ENCODE data around the gene MCM3AP.
A peak's percentile ranks its signal among the peaks of the same experiment; 100 is the strongest.
"Not testable (repeated sequence)": the region's sequence is repeated elsewhere in the genome, so short reads cannot be mapped to it uniquely, and the experiment has no call there.

Gene MCM3AP

GRCh38 chr21:46310260-46310659, 24.8 kb upstream of the MCM3AP start:
- DNase-seq = not testable (repeated sequence)

GRCh38 chr21:46308431-46308830, 23.0 kb upstream of the MCM3AP start:
- DNase-seq = no peak

- DNase-seq = no peak
Observed at GRCh38 chr21:46307625-46308024, 22.2 kb upstream of the MCM3AP start.

GRCh38 chr21:46304955-46305354, 19.5 kb upstream of the MCM3AP start:
- DNase-seq = no peak

- DNase-seq = no peak
Observed at GRCh38 chr21:46304437-46304836, 19.0 kb upstream of the MCM3AP start.

GRCh38 chr21:46301759-46302158, 16.3 kb upstream of the MCM3AP start:
- DNase-seq = no peak

GRCh38 chr21:46299167-46299566, 13.8 kb upstream of the MCM3AP start:
- no peak for DNase-seq

- DNase-seq = no peak
Observed at GRCh38 chr21:46297338-46298271, 12.2 kb upstream of the MCM3AP start.

- DNase-seq = peak; percentile 60 to 65
Observed at GRCh38 chr21:46295996-46296752, 10.8 kb upstream of the MCM3AP start.

GRCh38 chr21:46295177-46295770, 9.9 kb upstream of the MCM3AP start:
- no peak for DNase-seq

- no peak for DNase-seq
Observed at GRCh38 chr21:46294647-46295176, 9.3 kb upstream of the MCM3AP start.

- no peak for DNase-seq
Observed at GRCh38 chr21:46291561-46291960, 6.2 kb upstream of the MCM3AP start.

- DNase-seq = no peak
Observed at GRCh38 chr21:46289655-46290179, 4.3 kb upstream of the MCM3AP start.

GRCh38 chr21:46287541-46287940, 2.1 kb upstream of the MCM3AP start:
- no peak for DNase-seq

- DNase-seq = peak; percentile 38 to 59
Observed at GRCh38 chr21:46286648-46287002, 1.2 kb upstream of the MCM3AP start.

- DNase-seq = peak; percentile 44 to 59
Observed at GRCh38 chr21:46285761-46286647, 593 bp upstream of the MCM3AP start, which contains the start of gene YBEY. Gene YBEY, plus strand, starts transcription at chr21:46286342. Its CDS starts 572 bp downstream, at chr21:46286914.

- DNase-seq = no peak
Observed at GRCh38 chr21:46284733-46285132, 678 bp downstream of the MCM3AP start.

- peak; percentile 29 to 41 for DNase-seq
Observed at GRCh38 chr21:46284077-46284644, 1.2 kb downstream of the MCM3AP start.

- no peak for DNase-seq
Observed at GRCh38 chr21:46274797-46275390, 10.5 kb downstream of the MCM3AP start.

- DNase-seq = no peak
Observed at GRCh38 chr21:46273341-46273740, 12.1 kb downstream of the MCM3AP start.

- no peak for DNase-seq
Observed at GRCh38 chr21:46269466-46269865, 15.9 kb downstream of the MCM3AP start.

All from AML-193 (cell line).